HG02763 (cell line): ENCODE measurements around the gene MYO1H.

Experiments used
- ATAC-seq: cut with Tn5 transposase; IDR thresholded peaks from one replicate; pipeline ENCODE4 v1.9.1; 2021; ENCODE audit warnings: mild to moderate bottlenecking, moderate library complexity; ENCODE audit not compliant: unreplicated experiment

Gene MYO1H

GRCh38 chr12:109336593-109336992, 11.1 kb upstream of the MYO1H start:
- no peak for ATAC-seq

- no peak for ATAC-seq
These were observed 4.0 kb upstream of the MYO1H start for GRCh38 chr12:109343677-109344076.

GRCh38 chr12:109345428-109345827, 2.3 kb upstream of the MYO1H start:
- ATAC-seq = no peak

GRCh38 chr12:109346920-109347319, 780 bp upstream of the MYO1H start:
- no peak for ATAC-seq

- no peak for ATAC-seq
These were observed 4.5 kb downstream of the MYO1H start for GRCh38 chr12:109352184-109352583.

DNA sequence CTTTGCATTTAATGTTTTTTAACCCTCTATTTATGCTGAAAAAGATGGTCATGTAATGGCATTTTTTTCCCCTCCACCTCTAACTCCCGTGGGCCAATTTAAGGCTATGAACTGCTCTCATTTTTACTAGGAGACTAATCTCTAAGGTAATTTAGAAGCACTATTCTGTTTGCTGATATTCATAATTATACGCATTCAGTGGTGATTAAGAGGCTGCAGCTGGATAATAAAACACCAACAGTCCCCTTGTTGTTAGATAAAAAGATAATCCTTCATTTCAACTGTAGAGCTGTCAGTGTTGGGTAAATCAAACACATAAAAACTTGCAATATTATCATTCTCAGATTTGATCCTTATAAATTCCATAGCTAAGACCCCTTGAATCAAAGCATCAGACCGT, 8.9 kb downstream of the MYO1H start:
- no peak for ATAC-seq

GRCh38 chr12:109357032-109357431, 9.3 kb downstream of the MYO1H start:
- no peak for ATAC-seq

DNA sequence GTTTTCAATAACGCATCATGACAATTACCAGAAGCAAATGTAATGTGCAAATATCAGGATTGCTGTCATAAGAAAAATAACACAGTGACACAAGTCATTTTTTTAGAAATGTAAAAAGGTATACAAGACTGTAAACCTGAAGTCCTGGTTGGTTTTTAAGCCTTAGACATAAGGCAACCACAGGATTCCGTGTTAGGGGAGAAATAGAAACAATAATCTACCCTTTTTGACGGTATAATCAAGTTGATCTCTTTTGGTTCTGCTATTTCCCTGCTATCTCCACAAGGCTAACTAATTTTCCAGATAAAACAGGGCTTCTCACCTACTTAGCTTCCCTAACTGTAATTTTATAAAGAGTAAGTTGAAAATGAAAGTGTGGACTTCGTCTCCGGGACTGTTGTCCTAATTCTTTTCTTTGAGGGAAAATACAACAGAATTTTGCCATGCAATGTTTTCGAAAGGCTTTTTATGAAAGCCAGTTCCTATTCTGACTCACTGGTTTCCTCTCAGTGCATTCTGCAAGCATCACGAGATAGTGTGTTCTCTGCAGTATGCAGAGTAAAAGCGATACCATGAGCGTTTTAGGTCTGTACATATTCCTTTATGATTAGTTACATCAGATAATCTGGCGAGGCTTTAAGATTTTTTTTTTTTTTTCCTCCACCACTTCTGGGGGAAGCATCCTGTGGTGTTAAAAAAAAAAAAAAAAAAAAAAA, 10.6 kb downstream of the MYO1H start:
- no peak for ATAC-seq

DNA sequence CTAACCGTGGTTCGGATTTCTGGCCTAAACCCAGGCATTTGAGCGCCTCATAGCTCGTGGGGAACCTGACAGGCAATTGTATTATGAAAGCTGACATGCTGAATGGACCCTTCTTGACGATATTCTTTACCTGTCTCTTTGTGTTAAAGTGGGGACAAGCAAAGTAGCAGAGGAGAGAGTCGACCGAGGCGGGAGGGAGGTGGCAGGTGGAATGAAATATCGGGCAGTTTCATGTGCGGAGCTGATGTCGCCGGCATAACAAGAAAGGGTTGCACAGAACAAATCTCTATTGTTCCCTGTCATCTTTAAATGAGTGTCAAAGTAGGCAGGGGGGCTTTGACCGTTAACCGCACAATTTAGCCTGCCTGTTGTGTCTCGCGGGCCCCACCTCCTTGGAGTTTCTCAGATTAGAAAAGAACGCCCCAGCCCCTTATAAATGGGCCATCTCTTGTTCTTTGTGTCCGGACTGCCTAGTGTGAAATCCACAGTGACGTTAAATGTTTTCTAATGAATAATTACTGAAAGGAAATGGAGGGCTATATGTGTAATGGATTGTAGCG, 11.5 kb downstream of the MYO1H start:
- no peak for ATAC-seq

DNA sequence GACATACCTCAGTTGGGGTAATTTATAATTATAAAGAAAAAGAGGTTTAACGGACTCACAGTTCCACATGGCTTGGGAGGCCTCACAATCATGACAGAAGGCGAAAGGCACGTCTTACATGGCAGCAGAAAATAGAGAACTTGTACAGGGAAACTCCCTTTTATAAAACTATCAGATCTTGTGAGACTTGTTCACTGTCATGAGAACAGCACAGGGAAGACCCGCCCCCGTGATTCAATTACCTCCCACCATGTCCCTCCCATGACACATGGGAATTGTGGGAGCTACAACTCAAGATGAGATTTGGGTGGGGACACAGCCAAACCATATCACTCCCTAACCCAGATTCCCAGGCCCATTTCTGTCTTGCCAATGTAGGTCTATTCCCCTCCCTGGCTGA, 22.1 kb downstream of the MYO1H start:
- no peak for ATAC-seq

DNA sequence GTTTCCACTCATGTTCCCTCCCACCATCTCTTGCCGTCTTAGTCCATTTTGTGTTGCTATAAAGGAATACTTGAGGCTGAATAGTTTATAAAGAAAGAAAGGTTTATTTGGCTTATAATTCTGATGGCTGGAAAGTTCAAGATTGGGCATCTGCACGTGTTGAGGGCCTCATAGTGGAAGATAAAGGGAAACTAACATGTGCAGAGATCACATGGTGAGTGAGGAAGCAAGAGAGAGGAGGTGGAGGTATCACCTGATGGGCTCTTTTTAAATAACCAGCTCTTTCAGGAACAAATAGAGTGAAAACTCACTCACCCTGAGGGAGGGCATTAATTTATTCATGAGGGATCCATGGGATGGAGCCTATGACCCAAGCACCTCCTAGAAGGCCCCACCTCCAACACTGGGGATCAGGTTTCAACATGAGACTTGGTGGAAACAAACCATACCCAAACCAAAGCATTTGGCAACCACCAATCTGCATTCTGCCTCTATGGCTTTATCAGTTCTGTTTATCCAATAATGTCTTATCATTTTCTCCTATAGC, 29.5 kb downstream of the MYO1H start:
- no peak for ATAC-seq

GRCh38 chr12:109378569-109378968, 30.9 kb downstream of the MYO1H start:
- no peak for ATAC-seq

GRCh38 chr12:109382031-109382430, 34.3 kb downstream of the MYO1H start:
- no peak for ATAC-seq

DNA sequence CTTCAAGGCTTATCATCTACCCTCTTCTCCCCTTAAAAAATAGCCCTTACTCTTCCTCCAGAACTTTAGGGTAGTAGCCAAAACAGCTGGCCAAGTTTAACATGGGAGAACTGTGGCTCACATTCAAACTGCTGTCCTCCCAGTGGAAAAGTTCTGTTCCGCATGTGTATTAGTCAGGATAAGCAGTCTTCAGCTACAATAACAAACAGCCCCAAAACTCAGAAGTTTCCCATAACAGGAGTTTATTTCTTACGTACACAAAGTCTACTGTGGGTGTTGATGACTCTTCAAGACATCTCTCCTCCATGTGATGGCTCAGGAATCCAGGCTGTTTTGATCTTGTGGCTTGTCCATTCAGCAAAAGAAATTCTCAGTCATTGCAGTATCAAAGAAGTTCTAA, 35.5 kb downstream of the MYO1H start:
- no peak for ATAC-seq

DNA sequence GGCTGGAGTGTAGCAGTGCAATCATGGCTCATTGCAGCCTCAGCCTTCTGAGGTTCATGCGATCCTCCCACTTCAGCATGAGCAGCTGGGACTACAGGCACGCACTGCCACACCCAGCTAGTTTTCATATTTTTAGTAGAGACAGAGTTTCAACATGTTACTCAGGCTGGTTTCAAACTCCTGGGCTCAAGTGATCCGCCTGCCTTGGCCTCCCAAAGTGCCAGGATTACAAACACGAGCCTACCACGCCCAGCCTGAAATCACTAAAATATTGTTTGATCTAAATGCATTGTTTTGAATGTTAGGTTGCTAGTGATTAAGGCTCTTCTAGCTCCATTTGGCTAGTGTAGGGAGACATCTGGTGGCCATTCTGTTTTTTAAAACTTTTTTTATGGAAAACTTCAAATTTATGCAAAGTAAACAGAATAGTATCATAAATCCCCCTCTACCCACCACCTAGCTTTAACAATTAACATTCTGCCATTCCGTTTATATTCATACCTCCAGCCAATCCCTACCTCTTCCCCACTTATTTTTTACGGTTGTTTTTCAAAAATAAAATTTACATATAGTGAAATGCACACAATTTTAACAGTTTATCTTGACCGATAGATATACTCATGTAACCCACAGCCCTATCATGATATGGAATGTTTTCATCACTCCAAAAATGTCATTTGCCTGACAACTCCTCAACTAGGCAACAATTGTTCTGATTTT, 37.8 kb downstream of the MYO1H start:
- ATAC-seq = no peak

- no peak for ATAC-seq
These were observed 38.3 kb downstream of the MYO1H start for GRCh38 chr12:109386059-109386433.

GRCh38 chr12:109387425-109388166, 39.9 kb downstream of the MYO1H start:
- no peak for ATAC-seq

DNA sequence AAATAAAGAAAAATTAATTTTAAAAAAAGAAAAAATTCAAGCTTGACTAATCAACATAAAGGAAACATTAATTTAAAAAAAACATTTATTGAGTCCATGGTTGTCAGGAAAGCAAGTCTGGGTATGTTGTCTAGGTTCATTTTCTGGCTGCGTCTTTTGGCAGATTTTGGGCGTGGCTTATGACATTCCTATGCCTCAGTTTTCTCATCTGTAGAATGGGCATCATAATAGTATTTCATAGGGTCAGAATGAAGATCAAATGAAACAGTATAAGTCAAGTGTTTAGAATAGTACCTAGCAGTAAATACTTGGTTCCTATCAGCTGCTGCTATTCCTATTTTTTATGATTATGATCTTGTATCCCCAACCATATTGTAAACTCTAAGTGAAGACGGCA, 40.5 kb downstream of the MYO1H start:
- no peak for ATAC-seq

DNA sequence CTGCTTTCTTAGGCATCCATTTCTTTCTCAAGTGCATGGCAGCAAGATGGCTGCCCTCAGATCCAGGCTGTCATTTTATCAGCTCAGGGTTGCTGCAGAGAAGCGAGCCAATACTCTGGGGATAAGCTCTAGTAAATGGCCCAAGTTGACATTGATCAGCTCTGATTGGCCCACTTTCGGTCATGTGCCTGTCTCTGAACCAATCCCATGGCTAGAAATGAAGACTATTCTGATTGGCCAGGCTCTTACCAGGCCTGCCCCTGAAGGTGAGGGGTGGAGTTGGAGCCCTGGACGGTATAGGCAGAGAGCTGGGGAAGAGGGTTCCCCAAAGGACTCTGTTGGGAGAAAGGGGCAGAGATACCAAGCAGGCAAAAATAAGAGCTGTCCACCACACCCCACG, 41.4 kb downstream of the MYO1H start:
- ATAC-seq = no peak

GRCh38 chr12:109393437-109394345, 46.0 kb downstream of the MYO1H start:
- ATAC-seq = no peak
